Neuronal stem cell (in vitro differentiated cells): ENCODE data around the gene ZNF112.

Experiments
- DNase-seq: peaks from one replicate; pipeline ENCODE4 v3.0.0-alpha.2; 2013; ENCODE audit warnings: low spot score
- H2AFZ ChIP-seq: one replicate; pipeline ENCODE4 v1.6.1; 2013; ENCODE audit warnings: mild to moderate bottlenecking, low read length, inconsistent platforms
- H2AK5ac ChIP-seq: 2 replicates; pipeline ENCODE4 v1.6.1; 2013; ENCODE audit warnings: low read depth, mild to moderate bottlenecking, inconsistent platforms, low read length, moderate library complexity, mixed read lengths
- H2BK120ac ChIP-seq: 2 replicates; pipeline ENCODE4 v1.6.1; 2013; ENCODE audit warnings: low read depth, mild to moderate bottlenecking, inconsistent platforms, low read length, moderate library complexity, mixed read lengths
- H2BK12ac ChIP-seq: one replicate; pipeline ENCODE4 v1.6.1; 2013; ENCODE audit warnings: low read length, inconsistent platforms
- H2BK15ac ChIP-seq: 2 replicates; pipeline ENCODE4 v1.6.1; 2013; ENCODE audit warnings: mild to moderate bottlenecking, low read length, inconsistent platforms, mixed read lengths
- H2BK5ac ChIP-seq: one replicate; pipeline ENCODE4 v1.6.1; 2013; ENCODE audit warnings: inconsistent platforms, mild to moderate bottlenecking, low read length, moderate library complexity
- H3K14ac ChIP-seq: one replicate; pipeline ENCODE4 v1.6.1; 2013; ENCODE audit warnings: low read length, inconsistent platforms
- H3K18ac ChIP-seq: 2 replicates; pipeline ENCODE4 v1.6.1; 2013; ENCODE audit warnings: low read length, inconsistent platforms
- H3K23ac ChIP-seq: 2 replicates; pipeline ENCODE4 v1.6.1; 2013; ENCODE audit warnings: low read depth, mild to moderate bottlenecking, mixed read lengths, low read length, inconsistent platforms; ENCODE audit not compliant: poor library complexity
- H3K27ac ChIP-seq: replicated peaks from 3 replicates; pipeline ENCODE4 v1.5.1; 2013; ENCODE audit warnings: low read length, inconsistent platforms
- H3K27me3 ChIP-seq, 3 experiments: 2 replicates each; pipeline ENCODE4 v1.6.1; 2013; ENCODE audit warnings: low read length in 3 of 3, mild to moderate bottlenecking in 2 of 3, inconsistent platforms in 1 of 3, low read depth in 1 of 3, mixed read lengths in 1 of 3, moderate library complexity in 1 of 3; ENCODE audit not compliant: control insufficient read depth in 3 of 3, insufficient read depth in 3 of 3
- H3K36me3 ChIP-seq, 2 donors: replicated peaks in 1 of 2; 2 replicates each; pipeline ENCODE4 v1.6.1; 2013; ENCODE audit warnings: low read length in 2 of 2; ENCODE audit not compliant: control insufficient read depth in 2 of 2, insufficient read depth in 2 of 2
- H3K4ac ChIP-seq: 2 replicates; pipeline ENCODE4 v1.6.1; 2013; ENCODE audit warnings: inconsistent platforms, mild to moderate bottlenecking, low read length, moderate library complexity
- H3K4me1 ChIP-seq, 2 donors: 1 replicate in 1 of 2; 2 replicates in 1 of 2; pipeline ENCODE4 v1.6.1; 2013; ENCODE audit warnings: low read length in 2 of 2, low read depth in 1 of 2; ENCODE audit not compliant: control insufficient read depth in 2 of 2, insufficient read depth in 1 of 2
- H3K4me2 ChIP-seq: one replicate; pipeline ENCODE4 v1.6.1; 2013; ENCODE audit warnings: mild to moderate bottlenecking, low read length, inconsistent platforms; ENCODE audit not compliant: insufficient read depth, poor library complexity, severe bottlenecking
- H3K4me3 ChIP-seq, 2 donors: 2 replicates each; pipeline ENCODE4 v1.5.1; 2013; ENCODE audit warnings: low read length in 2 of 2, mild to moderate bottlenecking in 2 of 2, inconsistent platforms in 1 of 2, moderate library complexity in 1 of 2
- H3K79me1 ChIP-seq: one replicate; pipeline ENCODE4 v1.6.1; 2013; ENCODE audit warnings: low read depth, mild to moderate bottlenecking, inconsistent platforms, low read length, moderate library complexity
- H3K9ac ChIP-seq: one replicate; pipeline ENCODE4 v1.6.1; 2013; ENCODE audit warnings: mild to moderate bottlenecking, low read depth, low read length, inconsistent platforms; ENCODE audit not compliant: poor library complexity
- H3K9me3 ChIP-seq, 2 donors: replicated peaks in 1 of 2; 2 replicates each; pipeline versions ENCODE3 to v1.6.1; 2013; ENCODE audit warnings: low read length in 2 of 2, mild to moderate bottlenecking in 2 of 2, inconsistent platforms in 1 of 2, low read depth in 1 of 2, mixed read lengths in 1 of 2, moderate library complexity in 1 of 2; ENCODE audit not compliant: control insufficient read depth in 2 of 2, insufficient read depth in 1 of 2
- H4K8ac ChIP-seq: one replicate; pipeline ENCODE4 v1.6.1; 2013; ENCODE audit warnings: low read depth, mild to moderate bottlenecking, inconsistent platforms, low read length, moderate library complexity
- H4K91ac ChIP-seq: one replicate; pipeline ENCODE4 v1.6.1; 2013; ENCODE audit warnings: low read length, low read depth, mild to moderate bottlenecking, inconsistent platforms; ENCODE audit not compliant: poor library complexity
- WGBS, 2 donors: extraction: QIAGEN DNeasy Blood & Tissue Kit; methylation state at CpG; one replicate each; pipeline ENCODE4 v1.1.7; 2013; ENCODE audit warnings: missing lambda C conversion rate in 2 of 2, mixed read lengths in 1 of 2; ENCODE audit not compliant: insufficient read length in 2 of 2, insufficient replicate concordance in 1 of 2; ENCODE audit errors: extremely low coverage in 2 of 2; 5-methylcytosine and 5-hydroxymethylcytosine counted together

ZNF112 gene

GRCh38 chr19:44374789-44375188 lies 18.3 kb upstream of the ZNF112 start:
- no peak overlapping the region for H3K9ac ChIP-seq
- no CpG with 5 or more reads among the region's 2 CpGs for WGBS, 2 donors
- no peak overlapping the region for H2BK15ac ChIP-seq
- H3K27ac ChIP-seq = no peak overlapping the region
- H3K18ac ChIP-seq = no peak overlapping the region
- no peaks in the 10 kb centered on the region for H3K79me1 ChIP-seq
- no peak overlapping the region for H3K4ac ChIP-seq
- no peak overlapping the region for H2BK120ac ChIP-seq
- H3K14ac ChIP-seq = no peak overlapping the region
- no peak overlapping the region for H4K8ac ChIP-seq
- H3K36me3 ChIP-seq = no peaks in the 10 kb centered on the region
- DNase-seq = no peak
- no peak overlapping the region for H2AFZ ChIP-seq
- H2BK5ac ChIP-seq = no peak overlapping the region
- H3K27me3 ChIP-seq = no peaks in the 10 kb centered on the region
- no peak overlapping the region for H3K4me3 ChIP-seq
- no peak overlapping the region for H3K4me2 ChIP-seq
- H3K9me3 ChIP-seq = no peaks in the 10 kb centered on the region
- no peak overlapping the region for H2AK5ac ChIP-seq
- H4K91ac ChIP-seq = no peak overlapping the region
- no peaks in the 10 kb centered on the region for H3K4me1 ChIP-seq
- H3K23ac ChIP-seq = no peak overlapping the region
- no peak overlapping the region for H2BK12ac ChIP-seq

- Histone ChIP-seq H2BK120ac (no peak overlapping the region), H3K9me3 (no peaks in the 10 kb centered on the region), H2BK12ac (no peak overlapping the region), H3K4me3 (no peak overlapping the region), H4K8ac (no peak overlapping the region), H3K9ac (no peak overlapping the region), H2BK15ac (no peak overlapping the region), H3K4ac (no peak overlapping the region), H2AFZ (no peak overlapping the region), H3K14ac (no peak overlapping the region), H3K4me1 (no peaks in the 10 kb centered on the region), H3K27ac (no peak overlapping the region), H4K91ac (no peak overlapping the region), H3K18ac (no peak overlapping the region), H2BK5ac (no peak overlapping the region), H3K23ac (no peak overlapping the region), H3K79me1 (no peaks in the 10 kb centered on the region), H3K4me2 (no peak overlapping the region), H3K27me3 (no peaks in the 10 kb centered on the region), H2AK5ac (no peak overlapping the region), H3K36me3 (no peaks in the 10 kb centered on the region)
- 100% methylated on average over 1 of the region's 20 CpGs for WGBS, 2 donors
- DNase-seq = no peak
Measured at GRCh38 chr19:44371815-44372480, 15.5 kb upstream of the ZNF112 start.

DNA sequence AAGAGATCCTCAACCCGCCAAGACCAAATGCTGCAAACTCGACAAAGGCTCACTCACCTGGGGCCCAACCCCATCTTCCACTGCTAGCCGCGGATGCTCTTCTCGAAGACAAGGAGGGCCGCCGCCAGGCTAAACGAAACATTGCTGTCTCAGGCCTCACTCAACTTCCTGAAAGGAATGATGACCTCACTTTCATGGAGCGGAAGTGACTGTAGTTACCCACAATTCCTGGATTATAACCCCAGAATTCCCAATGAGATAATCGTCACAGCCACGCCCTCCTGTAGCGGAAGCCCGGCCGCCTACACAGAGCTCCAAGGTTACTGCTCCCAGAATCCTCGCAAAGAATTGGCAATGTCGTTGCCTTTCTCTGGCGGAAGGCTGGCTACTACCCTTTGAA lies 10.5 kb upstream of the ZNF112 start:
- Histone ChIP-seq H2AK5ac (no peak overlapping the region), H3K9me3 (no peaks in the 10 kb centered on the region), H2BK120ac (no peak overlapping the region), H2BK12ac (no peak overlapping the region), H3K36me3 (no peaks in the 10 kb centered on the region), H3K18ac (no peak overlapping the region), H3K14ac (no peak overlapping the region), H3K4me3 (no peak overlapping the region), H3K9ac (no peak overlapping the region), H2BK15ac (no peak overlapping the region), H3K27me3 (no peaks in the 10 kb centered on the region), H3K23ac (no peak overlapping the region), H3K79me1 (no peaks in the 10 kb centered on the region), H3K4me2 (no peak overlapping the region), H2AFZ (no peak overlapping the region), H4K8ac (no peak overlapping the region), H3K27ac (no peak overlapping the region), H3K4ac (no peak overlapping the region), H2BK5ac (no peak overlapping the region), H4K91ac (no peak overlapping the region), H3K4me1 (no peaks in the 10 kb centered on the region)
- no peak for DNase-seq
- WGBS, 2 donors = no CpG with 5 or more reads among the region's 17 CpGs

- Histone ChIP-seq H2AFZ (no peak overlapping the region), H3K9me3 (peaks cover 8 to 58% of the 10 kb centered on the region in 2 donors), H3K14ac (no peak overlapping the region), H2BK5ac (no peak overlapping the region), H4K91ac (no peak overlapping the region), H3K4ac (no peak overlapping the region), H3K4me3 (no peak overlapping the region), H2BK15ac (no peak overlapping the region), H3K27ac (no peak overlapping the region), H4K8ac (no peak overlapping the region), H3K4me2 (no peak overlapping the region), H2BK120ac (no peak overlapping the region), H3K18ac (no peak overlapping the region), H3K79me1 (no peaks in the 10 kb centered on the region), H2BK12ac (no peak overlapping the region), H3K9ac (no peak overlapping the region), H2AK5ac (no peak overlapping the region), H3K4me1 (no peaks in the 10 kb centered on the region), H3K27me3 (no peaks in the 10 kb centered on the region), H3K23ac (no peak overlapping the region), H3K36me3 (peaks cover 0 to 13% of the 10 kb centered on the region in 2 donors)
- no CpG with 5 or more reads among the region's 4 CpGs for WGBS, 2 donors
- no peak for DNase-seq
Measured at GRCh38 chr19:44346556-44346955, 9.9 kb downstream of the ZNF112 start.
